ENCODE results near the gene PKP2.

The PKP2 gene

DNA sequence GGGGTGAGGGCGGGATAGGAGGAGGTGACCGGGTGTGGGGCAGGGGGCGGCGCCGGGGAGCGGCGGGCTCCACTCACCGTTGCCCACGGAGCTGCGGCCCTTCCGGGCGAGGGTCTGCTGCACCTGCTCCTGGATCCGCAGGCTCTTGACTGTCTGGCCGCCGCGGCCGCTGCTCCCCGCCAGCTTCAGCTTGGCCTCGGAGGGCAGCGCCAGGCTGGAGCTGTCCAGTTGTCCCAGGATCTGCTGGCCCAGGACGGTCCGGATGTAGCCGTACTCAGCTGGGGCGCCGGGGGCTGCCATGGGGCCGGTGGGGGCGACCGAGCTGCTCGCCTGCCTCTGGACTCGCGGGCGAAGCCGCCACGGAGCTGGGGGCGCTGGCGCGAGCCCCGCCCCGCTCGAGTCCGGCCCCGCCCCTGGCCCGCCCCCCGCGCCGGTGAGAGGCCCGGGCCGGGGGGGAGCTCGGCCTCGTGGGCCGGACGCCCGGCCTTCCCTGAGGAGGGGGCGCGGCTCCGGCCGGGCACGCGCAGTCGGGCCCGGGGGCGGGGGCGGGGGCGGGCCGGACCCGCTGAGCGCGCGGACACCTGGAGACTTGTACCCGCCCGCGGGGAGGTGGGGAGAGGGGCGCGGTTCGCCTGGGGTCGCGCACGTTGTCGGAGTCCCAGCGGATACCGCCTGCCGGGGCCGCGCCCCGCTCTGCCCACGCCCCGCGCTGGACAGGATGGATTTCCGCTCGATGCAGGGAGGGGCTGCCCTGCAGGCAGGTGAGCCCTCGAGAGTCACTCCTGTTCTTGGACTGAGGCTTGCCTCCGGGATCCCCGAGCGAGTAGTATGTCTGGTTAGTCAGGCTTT is at the start of gene PKP2:
TSS of gene PKP2 (minus strand) at position 346 of the 849 bp plus-strand sequence. CDS start at position 300, 46 bp downstream.
- peak; percentile 88 for DNase-seq

DNA sequence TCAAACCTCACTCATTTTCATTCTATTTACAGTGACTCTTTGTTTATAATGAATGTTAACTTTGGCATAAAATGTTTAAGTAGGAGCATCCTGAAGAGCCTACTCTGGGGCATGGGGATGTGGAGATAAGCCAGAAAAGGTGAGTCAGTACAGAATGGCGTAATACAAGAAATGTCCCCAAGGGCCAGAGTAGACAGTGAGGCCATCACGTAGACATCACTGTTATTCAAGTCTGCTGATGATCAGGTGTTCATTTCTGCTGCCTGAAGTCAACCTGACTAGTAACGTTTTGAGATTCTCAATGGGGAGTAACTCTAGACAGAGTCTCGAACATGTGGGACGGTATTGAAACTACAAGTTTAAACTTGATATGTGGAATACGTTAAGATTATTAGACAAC is 47.6 kb upstream of the PKP2 start:
- DNase-seq, result no peak

DNA sequence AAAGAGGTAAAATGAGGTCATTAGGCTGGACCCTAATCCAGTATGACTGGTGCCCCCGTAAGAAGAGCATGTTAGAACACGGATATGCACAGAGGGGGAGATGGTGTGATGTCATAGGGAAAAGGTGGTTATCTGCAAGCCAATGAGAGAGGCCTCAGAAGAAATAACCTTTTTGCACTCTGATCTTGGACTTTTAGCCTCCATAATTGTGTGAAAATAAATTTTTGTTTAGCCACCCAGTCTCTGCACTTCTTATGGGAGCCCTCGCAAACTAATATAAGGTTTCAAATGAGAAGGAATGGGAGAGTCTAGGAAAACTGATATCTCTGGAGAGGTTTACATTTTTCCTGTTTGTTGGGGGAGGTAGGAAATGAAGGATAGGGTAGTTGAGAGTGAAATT is 43.2 kb upstream of the PKP2 start:
- no peak for DNase-seq

DNA sequence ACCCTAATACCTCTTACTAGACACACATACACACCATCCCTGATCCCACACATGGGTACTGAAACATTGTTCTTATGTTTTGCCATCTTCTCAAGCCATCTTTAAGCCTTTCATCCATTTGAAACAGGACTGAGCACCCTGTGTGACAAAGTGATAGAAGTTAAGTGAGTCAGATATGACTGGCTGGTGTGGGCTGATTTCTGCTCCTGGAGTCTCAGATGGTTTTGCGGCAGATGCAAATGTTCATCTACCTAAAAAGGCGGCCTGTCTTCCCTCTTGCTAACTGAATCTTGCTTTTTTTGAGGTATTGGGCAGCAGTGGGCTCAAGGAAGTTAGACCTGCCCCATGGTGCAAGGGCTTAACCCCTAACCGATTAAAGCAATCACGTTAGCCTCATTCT is 30.4 kb upstream of the PKP2 start:
- DNase-seq, result no peak

DNA sequence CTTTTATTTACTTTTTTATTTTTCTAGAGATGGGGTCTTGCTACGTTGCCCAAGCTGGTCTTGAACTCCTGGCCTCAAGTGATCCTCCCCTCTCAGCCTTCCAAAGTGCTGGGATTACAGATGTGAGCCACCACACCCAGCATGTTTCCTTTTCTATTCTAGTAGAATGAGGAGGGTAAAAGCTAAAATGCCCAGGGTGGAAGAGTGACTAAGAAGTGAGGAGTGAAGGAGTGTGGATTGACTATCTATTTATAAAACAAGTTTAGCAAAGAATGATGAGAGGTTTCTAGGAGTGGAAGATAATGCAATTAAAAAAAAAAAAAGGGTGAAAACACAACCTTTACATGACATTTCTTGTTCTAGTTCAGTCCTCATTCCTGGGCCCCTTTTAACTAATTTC is 29.8 kb upstream of the PKP2 start:
- DNase-seq, result no peak

DNA sequence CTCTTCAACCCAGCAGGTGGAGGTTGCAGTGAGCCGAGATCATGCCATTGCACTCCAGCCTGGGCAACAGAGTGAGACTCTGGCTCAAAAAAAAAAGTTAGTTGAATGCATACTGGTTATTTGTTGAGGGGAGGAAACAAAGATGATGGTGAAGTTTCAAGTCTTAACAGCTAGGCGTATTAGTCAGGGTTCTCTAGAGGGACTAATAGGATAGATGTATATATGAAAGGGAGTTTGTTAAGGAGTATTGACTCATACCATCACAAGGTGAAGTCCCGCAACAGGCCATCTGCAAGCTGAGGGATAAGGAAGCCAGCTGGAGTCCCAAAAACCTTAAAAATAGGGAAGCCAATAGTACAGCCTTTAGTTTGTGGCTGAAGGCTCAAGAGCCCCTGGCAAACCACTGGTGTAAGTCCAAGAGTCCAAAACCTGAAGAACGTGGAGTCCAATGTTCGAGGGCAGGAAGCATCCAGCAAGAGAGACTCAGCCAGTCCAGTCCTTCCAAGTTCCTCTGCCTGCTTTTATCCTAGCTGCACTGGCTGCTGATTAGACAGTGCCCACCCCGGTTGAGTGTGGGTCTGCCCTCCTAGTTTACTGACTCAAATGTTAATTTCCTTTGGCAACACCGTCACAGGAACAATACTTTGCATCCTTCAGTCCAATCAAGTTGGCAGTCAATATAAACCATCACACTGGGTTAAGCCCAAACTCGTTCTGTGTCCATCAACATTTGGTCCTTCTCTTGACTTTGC is 26.1 kb upstream of the PKP2 start:
- no peak for DNase-seq

DNA sequence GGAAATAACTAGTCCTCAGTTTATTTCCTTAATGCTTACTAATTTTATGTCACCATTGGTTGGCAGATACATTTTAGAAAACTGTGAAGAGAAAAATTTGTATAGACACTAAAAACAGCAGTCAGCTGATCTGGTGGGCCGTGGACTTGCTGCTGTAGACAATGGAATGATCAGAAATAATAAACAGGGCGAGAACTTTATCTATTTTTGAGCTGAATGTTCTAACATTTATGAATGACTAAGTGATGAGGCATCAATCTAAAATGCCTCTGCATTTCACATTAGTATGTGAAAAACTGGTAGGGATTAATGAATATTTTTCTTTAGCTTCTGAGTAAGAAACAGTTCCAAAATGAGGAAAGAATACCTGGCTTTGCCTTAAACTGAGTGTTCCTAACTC is 24.8 kb upstream of the PKP2 start:
- no peak for DNase-seq

DNA sequence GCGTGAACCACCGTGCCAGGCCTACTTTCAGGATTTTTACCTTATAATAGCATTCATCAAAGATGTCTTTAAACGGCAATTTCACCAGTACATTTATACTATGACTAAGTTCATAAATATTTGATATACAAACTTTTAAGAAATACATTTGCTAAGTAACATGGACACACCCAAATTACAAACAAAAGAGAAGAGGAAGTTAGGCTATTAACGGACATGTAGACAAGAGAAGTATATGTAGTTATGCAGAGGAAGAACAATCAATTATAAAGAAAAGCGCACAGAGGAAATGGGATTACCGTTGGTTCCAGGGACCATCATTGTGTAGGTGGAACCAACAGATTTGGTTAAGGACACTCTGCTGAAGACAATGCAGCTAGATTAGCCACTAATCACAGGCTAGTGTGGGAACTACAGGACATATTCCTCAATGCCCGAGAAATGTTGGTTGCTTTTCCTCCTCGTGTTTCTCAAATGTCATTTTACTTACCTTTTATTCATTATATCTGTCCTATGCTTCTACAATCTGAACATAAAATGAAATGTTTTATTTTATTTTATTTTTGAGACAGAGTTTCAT is 24.0 kb upstream of the PKP2 start:
- DNase-seq, result no peak

DNA sequence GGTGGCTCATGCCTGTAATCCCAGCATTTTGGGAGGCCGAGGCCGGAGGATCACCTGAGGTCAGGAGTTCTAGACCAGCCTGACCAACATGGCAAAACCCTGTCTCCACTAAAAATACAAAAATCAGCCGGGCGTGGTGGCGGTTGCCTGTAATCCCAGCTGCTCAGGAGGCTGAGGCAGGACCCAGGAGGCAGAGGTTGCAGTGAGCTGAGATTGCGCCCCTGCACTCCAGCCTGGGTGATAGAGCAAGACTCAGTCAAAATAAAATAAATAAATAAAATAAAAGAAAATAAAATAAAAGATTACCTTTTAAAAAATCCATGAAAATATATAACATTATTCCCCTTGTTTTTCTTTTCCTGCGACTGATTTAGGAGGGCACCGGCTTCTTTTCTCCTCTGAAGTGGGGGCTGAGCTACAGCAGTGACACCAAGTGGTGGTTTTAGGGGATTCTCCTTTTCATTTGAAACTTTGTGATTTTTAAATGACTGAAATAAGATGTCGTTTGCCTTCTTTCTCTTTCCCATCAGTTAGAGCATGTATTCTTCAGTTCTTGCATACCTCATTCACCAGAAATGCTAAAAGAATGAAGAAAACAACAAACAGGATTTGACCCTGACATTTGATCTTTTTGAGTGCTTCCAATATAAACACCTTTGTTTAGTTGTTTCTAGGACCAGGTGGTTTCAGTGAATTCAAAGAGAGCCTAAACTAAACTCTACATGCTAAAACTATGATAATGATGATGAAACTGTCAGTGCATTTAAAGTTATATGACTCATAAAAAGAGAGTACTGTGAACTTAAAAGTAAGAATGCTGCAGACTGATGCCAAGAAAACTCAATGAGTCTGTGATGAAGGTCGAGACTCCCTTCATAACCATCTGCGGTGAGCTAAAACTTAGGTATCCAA is 22.6 kb upstream of the PKP2 start:
- peak; percentile 35 for DNase-seq

DNA sequence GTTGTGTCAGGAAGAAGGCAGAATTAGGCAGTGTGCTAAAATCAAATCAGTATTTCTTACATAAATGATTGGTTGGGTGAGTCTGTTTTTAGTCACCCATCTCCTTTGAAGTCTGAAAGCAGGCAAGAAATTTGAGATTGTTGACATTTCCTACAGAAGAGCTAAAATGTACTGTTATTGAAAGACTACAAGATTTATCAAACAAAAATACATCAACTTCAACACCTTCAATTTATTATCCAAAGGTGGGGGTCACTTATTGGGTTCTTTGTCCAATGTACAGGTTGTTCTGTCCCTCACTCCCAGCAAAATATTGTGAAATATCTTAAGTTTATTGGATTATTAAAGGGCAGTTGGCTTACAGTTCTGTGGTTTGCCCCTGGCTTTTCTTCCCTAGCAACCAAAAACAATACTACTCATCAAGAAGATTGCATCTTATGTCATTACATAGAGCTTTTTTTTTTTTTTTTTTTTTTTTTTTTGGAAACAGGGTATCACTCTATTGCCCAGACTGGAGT is 20.6 kb upstream of the PKP2 start:
- DNase-seq, result no peak

DNA sequence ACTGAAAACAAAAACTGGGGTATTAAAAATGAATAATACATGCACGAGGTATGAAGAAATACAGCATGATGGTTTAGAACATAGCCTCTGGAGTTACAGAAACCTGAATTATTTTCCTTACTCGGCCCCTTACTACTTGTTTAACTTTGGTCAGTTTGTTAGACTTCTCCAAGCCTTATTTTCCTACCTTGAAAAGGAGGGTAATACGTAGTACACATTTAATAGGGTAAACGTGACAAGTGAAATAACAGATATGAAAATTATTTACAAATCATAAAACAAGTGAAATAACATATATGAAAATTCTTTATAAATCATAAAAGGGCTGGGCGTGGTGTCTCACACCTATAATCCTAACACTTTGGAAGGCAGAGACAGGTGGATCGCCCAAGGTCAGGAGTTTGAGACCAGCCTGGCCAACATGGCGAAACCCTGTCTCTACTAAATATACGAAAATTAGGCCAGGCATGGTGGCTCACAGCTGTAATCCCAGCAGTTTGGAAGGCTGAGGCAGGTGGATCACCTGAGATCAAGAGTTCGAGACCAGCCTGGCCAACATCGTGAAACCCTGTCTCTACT is 11.4 kb upstream of the PKP2 start:
- DNase-seq, result no peak

DNA sequence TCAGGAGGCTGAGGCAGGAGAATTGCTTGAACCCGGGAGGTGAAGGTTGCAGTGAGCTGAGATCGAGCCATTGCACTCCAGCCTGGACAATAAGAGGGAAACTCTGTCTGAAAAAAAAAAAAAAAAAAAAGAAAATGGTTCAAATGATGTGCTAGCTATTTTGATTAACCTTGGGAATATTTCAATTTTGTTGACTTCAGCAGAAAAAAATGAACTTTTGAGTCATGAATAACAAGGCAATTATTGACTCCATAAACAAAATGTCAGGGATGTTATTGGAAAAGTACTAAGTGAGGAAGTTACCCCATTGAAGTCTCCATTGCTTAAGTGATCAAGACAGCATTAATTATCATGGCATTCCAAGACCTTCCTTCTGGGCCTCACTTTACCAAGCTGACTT is 10.6 kb upstream of the PKP2 start:
- DNase-seq, result no peak

DNA sequence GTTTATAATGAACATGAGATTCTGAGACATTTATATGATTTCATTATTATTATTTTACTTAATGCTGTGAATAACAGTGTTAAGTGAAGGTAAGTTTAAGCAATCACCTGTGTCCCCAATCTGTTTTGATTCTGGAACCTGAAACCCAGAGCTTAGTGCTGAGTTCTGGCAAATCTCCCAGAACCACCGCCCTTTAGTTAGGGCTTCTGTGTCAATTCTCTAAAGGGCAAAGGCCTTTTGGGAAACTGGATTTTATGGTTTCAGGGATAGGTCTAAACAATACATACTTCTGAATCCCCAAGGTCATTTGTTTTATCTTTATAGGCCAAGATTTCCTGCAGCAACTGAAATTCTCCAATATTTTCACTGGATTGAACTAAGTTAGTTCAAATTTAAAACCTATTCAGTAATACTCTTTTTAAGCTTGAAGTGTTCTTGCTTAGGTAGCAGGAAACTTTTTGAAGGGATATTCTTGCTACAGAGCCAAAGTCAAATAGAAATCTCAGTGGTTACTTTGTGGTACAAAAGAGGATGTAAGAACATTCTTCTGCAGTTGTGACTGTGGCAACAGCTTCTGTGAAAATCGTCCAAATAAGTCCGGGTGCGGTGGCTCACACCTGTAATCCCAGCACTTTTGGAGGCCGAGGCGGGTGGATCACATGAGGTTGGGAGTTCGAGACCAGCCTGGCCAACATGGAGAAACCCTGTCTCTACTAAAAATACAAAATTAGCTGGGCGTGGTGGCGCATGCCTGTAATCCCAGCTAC is 10.0 kb upstream of the PKP2 start:
- no peak for DNase-seq

DNA sequence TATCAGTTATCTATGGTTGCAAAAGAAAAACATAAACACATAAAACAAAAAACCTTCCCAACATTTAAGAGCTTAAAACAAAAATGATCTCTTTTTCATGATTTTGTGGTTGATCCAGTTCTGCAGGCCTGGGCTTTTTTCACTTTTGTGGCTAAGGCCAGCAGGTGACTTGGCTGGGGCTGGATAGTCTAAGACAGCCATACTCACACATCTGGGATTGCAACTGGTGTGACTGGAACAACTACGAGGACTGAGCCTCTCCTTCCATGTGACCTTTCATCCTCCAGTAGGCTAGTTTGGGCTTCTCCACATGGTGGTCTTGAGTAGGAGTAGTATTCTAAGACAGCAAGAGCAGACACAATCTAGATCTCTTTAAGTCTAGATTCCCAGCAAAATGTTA is 7.2 kb upstream of the PKP2 start:
- no peak for DNase-seq

DNA sequence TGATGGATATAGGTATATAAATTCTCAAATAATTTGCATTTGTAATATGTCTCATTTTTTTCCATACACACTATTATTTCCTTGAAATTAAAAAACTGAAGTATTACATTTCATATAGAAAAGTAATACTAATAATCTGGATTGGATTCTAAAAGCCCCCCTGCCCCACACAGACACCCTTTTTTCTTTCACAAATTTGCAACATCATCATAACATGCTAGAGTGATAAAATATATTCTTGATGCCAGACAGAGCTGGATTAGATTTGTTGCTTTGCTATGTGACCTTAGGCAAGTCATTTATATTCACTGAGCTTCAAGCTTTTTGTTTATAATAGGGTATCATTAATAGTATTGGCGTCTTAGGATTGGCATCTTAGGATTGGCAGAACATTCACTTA is 6.7 kb upstream of the PKP2 start:
- DNase-seq, result no peak

DNA sequence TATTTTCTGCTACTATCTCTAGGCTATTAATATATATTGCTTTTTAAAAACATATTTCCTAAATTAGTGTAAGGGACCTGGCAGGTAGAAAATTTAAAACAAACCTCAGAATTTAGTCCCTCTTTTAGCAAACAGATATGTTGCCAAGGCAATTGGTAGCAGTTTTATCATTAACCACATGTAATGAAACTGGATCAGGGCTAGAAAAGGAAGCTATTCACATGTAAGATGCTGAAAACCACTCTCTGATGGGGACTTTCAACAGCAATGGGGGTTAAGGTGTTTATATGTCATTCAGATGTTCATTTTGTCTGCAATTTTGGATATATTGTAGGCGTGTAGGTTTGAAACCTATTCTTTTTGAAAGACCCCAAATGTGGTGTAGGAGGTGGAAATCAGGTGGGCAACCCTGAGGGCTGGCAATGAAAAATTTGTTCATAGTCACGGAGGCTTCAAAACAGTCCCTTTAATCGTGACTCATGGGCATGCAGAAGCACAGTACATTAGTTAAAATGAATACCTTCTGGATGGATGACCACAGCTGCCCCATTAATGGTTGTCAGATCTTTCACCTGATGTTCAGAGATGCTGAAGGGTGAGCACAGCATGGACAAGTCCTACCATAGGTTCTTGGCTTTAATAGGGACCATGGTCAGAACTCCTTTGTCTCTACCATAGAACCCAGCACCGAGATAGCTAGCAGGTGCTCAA is 5.9 kb upstream of the PKP2 start:
- no peak for DNase-seq

DNA sequence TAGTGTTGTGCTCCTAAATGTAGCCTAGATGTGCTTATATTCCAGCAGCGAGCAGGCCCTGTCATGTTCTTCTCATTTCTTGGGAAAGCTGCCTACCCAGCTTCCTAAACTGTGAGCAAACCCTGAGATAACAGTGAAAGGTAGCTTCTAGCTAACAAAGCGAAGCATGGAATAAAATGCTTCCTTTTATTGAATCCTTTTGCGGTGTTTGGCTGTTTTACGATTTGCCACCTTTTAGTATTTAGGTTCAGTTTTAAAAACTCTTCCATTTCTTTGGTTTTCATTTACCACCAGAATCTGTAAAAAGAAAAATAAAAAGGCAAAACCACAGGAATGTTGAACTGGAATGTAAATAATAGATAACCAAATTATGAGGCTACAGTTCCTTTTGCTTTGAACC is 5.0 kb upstream of the PKP2 start:
- no peak for DNase-seq

DNA sequence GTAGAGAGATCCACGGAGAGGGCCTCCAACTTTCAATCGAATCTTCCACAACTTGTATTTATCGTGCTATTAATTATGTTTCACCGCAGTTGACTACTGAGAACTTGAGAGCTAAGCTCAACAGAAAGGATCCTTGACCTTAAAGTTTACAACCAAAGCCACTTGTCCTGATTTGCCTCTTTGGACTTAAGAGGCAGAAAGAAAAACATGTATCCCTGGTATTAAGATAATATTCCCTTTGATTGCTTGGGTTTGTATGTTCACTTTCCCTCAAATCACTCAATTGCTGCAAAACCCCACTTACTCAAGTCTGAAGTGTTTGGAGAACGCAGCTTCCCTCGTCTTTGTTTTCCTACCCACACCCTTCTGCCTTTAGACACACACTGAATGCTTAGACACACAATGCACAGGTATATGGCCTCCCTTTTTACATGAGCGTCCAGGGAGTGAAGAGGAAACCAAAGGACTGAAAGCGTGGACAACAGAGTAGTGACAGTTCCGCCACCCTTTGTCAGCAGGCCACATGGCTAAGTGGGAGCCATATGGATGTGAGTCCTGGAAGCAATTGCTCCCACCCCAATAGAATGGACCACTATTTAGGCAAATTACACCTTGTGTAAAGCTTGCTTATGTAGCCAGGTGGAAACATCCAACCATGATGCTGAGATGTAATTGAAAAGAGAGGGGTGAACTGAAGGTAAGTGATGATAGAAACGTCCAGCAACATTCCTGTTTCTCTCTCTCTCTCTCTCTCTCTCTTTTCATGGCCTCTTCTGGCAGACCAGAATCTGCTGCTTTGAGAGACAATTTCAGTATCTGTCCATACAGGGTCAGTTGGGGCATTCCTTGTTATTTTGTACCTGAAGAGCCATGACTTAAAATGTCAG is 1.4 kb upstream of the PKP2 start:
- DNase-seq, result peak; percentile 29

DNA sequence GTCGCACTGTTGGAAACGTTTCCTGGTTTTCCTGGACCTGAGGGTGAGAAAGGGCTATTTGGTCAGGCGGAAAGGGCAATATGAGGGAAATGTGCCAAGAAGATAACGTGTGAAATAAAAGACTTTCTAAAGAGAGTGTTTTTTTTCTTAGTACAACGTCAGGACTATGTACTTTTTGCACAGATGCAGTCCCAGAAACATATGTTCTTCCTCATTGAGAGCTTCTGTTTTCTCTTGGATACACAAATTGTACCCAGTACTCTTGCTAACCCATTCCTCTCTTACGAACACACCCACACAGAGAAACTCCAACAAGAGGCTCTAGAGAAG is 669 bp upstream of the PKP2 start:
- no peak for DNase-seq

All from DMS53 (cell line).